Suprapubic skin (tissue), 4 donors: ENCODE measurements around the gene MANBA.

Source experiments
- EP300 ChIP-seq: sonication (generic); formaldehyde crosslinking; IDR thresholded peaks from one replicate; pipeline ENCODE4 v1.6.1; 2017; ENCODE audit warnings: antibody characterized with exemption
- POLR2A ChIP-seq, 2 donors: fragments of 450-650 bp; IDR thresholded peaks; one replicate each; pipeline ENCODE4 v1.6.1; 2017; ENCODE audit warnings: antibody characterized with exemption in 2 of 2, mild to moderate bottlenecking in 2 of 2, moderate library complexity in 2 of 2
- POLR2AphosphoS5 ChIP-seq, 3 donors: sonication (generic); formaldehyde crosslinking; IDR thresholded peaks; one replicate each; pipeline ENCODE4 v1.6.1; 2017; ENCODE audit warnings: antibody characterized with exemption in 3 of 3
- TF ChIP-seq, protein P1 (sequence below), 2 donors: fragments of 200-600 bp in 1 of 2; fragments of 450-650 bp in 1 of 2; sonication (generic) in 1 of 2; IDR thresholded peaks; one replicate each; pipeline ENCODE4 v1.5.1; 2016 to 2019; ENCODE audit warnings: antibody characterized with exemption in 2 of 2, mild to moderate bottlenecking in 1 of 2, moderate library complexity in 1 of 2

GRCh38 chr4:102687373-102687981 is 73.3 kb downstream of the MANBA start:
- TF ChIP-seq, protein P1, sequence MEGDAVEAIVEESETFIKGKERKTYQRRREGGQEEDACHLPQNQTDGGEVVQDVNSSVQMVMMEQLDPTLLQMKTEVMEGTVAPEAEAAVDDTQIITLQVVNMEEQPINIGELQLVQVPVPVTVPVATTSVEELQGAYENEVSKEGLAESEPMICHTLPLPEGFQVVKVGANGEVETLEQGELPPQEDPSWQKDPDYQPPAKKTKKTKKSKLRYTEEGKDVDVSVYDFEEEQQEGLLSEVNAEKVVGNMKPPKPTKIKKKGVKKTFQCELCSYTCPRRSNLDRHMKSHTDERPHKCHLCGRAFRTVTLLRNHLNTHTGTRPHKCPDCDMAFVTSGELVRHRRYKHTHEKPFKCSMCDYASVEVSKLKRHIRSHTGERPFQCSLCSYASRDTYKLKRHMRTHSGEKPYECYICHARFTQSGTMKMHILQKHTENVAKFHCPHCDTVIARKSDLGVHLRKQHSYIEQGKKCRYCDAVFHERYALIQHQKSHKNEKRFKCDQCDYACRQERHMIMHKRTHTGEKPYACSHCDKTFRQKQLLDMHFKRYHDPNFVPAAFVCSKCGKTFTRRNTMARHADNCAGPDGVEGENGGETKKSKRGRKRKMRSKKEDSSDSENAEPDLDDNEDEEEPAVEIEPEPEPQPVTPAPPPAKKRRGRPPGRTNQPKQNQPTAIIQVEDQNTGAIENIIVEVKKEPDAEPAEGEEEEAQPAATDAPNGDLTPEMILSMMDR (IDR thresholded peaks at IDR 0.05): no peak
- TF ChIP-seq POLR2AphosphoS5 (IDR thresholded peaks at IDR 0.05): no peak
- TF ChIP-seq EP300: no peak
- TF ChIP-seq POLR2A (IDR thresholded peaks at IDR 0.05): no peak
